Lower leg skin (tissue), 3 donors: ENCODE results near the gene CCSER2.

ENCODE experiments used
- CTCF ChIP-seq, 3 donors: fragments of 450-650 bp; IDR thresholded peaks; one replicate each; pipeline ENCODE4 v1.5.1; 2016; ENCODE audit warnings: antibody characterized with exemption in 3 of 3, mild to moderate bottlenecking in 3 of 3, moderate library complexity in 2 of 3
- POLR2A ChIP-seq, 2 donors: fragments of 450-650 bp; IDR thresholded peaks; one replicate each; pipeline ENCODE4 v1.6.1; 2016 to 2017; ENCODE audit warnings: antibody characterized with exemption in 2 of 2, mild to moderate bottlenecking in 1 of 2, moderate library complexity in 1 of 2

GRCh38 chr10:84477398-84478128 lies 149.2 kb downstream of the CCSER2 start:
- TF ChIP-seq CTCF (IDR thresholded peaks at IDR 0.05) (no peak), POLR2A (IDR thresholded peaks at IDR 0.05) (no peak)
